HepG2 (cell line): ENCODE data around the gene PPP1R9B. TPM values are rescaled to one million over a fixed set of nuclear protein-coding genes. Genes with fewer than 3 reads are reported as not detected.

ENCODE experiments used
- CC2D1A ChIP-seq: sonication (generic); formaldehyde crosslinking; IDR thresholded peaks from 2 replicates; pipeline ENCODE4 v1.8.1; 2023; ENCODE audit warnings: mild to moderate bottlenecking, missing genetic modification reagents
- CHCHD3 ChIP-seq: sonication (generic); formaldehyde crosslinking; IDR thresholded peaks from 2 replicates; pipeline ENCODE4 v1.8.0; 2022; ENCODE audit warnings: mild to moderate bottlenecking, missing genetic modification reagents, moderate library complexity
- FOXM1 ChIP-seq: sonication (generic); formaldehyde crosslinking; IDR thresholded peaks from 2 replicates; pipeline ENCODE4 v1.5.0; 2020; ENCODE audit warnings: missing genetic modification reagents
- GABPB1 ChIP-seq: IDR thresholded peaks from 2 replicates; pipeline ENCODE4 v1.6.1; 2016; ENCODE audit warnings: mild to moderate bottlenecking, missing genetic modification reagents, moderate library complexity, missing compliant biosample characterization
- HMG20A ChIP-seq: IDR thresholded peaks from 2 replicates; pipeline ENCODE4 v1.6.1; 2016; ENCODE audit warnings: borderline replicate concordance
- HMGXB4 ChIP-seq, 2 experiments: sonication (generic) in 1 of 2; formaldehyde crosslinking in 1 of 2; IDR thresholded peaks; 2 replicates each; pipeline versions ENCODE4 v1.4.0 to v1.6.1; 2018 to 2020; ENCODE audit warnings: missing genetic modification reagents in 2 of 2, borderline replicate concordance in 1 of 2, low read depth in 1 of 2, mild to moderate bottlenecking in 1 of 2, missing biosample characterization in 1 of 2
- MXD4 ChIP-seq: IDR thresholded peaks from 2 replicates; pipeline ENCODE4 v1.6.1; 2016; ENCODE audit warnings: mild to moderate bottlenecking, missing biosample characterization, missing genetic modification reagents
- MYPOP ChIP-seq: sonication (generic); formaldehyde crosslinking; IDR thresholded peaks from 2 replicates; pipeline ENCODE4 v1.8.1; 2023; ENCODE audit warnings: mild to moderate bottlenecking, moderate library complexity, missing genetic modification reagents
- PAWR ChIP-seq: sonication (generic); formaldehyde crosslinking; IDR thresholded peaks from 2 replicates; pipeline ENCODE4 v1.4.0; 2020; ENCODE audit warnings: missing genetic modification reagents, mild to moderate bottlenecking, borderline replicate concordance
- PRDM10 ChIP-seq: sonication (generic); formaldehyde crosslinking; IDR thresholded peaks from 2 replicates; pipeline ENCODE4 v1.4.0; 2020; ENCODE audit warnings: low read depth, missing genetic modification reagents
- TOE1 ChIP-seq: sonication (generic); formaldehyde crosslinking; IDR thresholded peaks from 2 replicates; pipeline ENCODE4 v1.4.0; 2020; ENCODE audit warnings: mild to moderate bottlenecking, missing genetic modification reagents
- ZBTB26 ChIP-seq: IDR thresholded peaks from 2 replicates; pipeline ENCODE4 v1.6.1; 2016; ENCODE audit warnings: missing compliant biosample characterization, missing genetic modification reagents, borderline replicate concordance
- ZNF276 ChIP-seq: sonication (generic); formaldehyde crosslinking; IDR thresholded peaks from 2 replicates; pipeline ENCODE4 v1.4.0; 2020; ENCODE audit warnings: mild to moderate bottlenecking, low read depth, missing genetic modification reagents
- ZNF292 ChIP-seq: sonication (generic); formaldehyde crosslinking; IDR thresholded peaks from 2 replicates; pipeline ENCODE4 v1.8.1; 2022; ENCODE audit warnings: mild to moderate bottlenecking, low read depth, missing genetic modification reagents, borderline replicate concordance
- ZNF382 ChIP-seq: sonication (generic); formaldehyde crosslinking; IDR thresholded peaks from 2 replicates; pipeline ENCODE4 v1.5.0; 2020; ENCODE audit warnings: missing genetic modification reagents, mild to moderate bottlenecking, borderline replicate concordance
- ZNF720 ChIP-seq: sonication (generic); formaldehyde crosslinking; IDR thresholded peaks from 2 replicates; pipeline ENCODE4 v1.4.0; 2020; ENCODE audit warnings: missing genetic modification reagents
- polyA plus RNA-seq, 8 experiments: library from polyadenylated mRNA; depleted of rRNA in 3 of 8; stranded (reverse) in 7 of 8; unstranded in 1 of 8; fragments of >200 nt; fragmentation: Illumina TruSeq in 4 of 8; extraction: Trizol in 4 of 8; gene quantifications; 2 replicates each; pipeline versions ENCODE4 v1.2.1 to v1.2.3, GENCODE V29; 2011 to 2016; ENCODE audit warnings: low read depth in 4 of 8, missing spikeins in 1 of 8, mixed read lengths in 1 of 8; ENCODE audit not compliant: insufficient read depth in 1 of 8
- total RNA-seq, 5 experiments: library from RNA; depleted of rRNA; stranded (reverse); fragments of >200 nt; fragmentation: Illumina TruSeq; extraction: Trizol; gene quantifications; 2 replicates each; pipeline ENCODE4 v1.2.3, GENCODE V29; 2016; ENCODE audit warnings: low read depth in 1 of 5

Gene PPP1R9B
- total and polyA plus RNA-seq, 2 of the 13 experiments (the other 11 are each of a cell fraction or from before 2014, with no cell fraction given) = 9.4 to 15.8 TPM

GRCh38 chr17:50139950-50140885 is 10.3 kb downstream of the PPP1R9B start (continued):
- TF ChIP-seq ZBTB26 (CRISPR knock-in tag) = no peak
- TF ChIP-seq ZNF720 = no peak
- TF ChIP-seq PRDM10 = no peak
- no peak for TF ChIP-seq MXD4
- TF ChIP-seq GABPB1 = no peak
- no peak for TF ChIP-seq CC2D1A (CRISPR knock-in tag)
- no peak for TF ChIP-seq MYPOP (CRISPR knock-in tag)
- no peak for TF ChIP-seq FOXM1 (CRISPR knock-in tag)
- no peak for TF ChIP-seq ZNF276 (CRISPR knock-in tag)
- no peak for TF ChIP-seq HMG20A (CRISPR knock-in tag)
- no peak for TF ChIP-seq CHCHD3
- no peak for TF ChIP-seq ZNF292 (CRISPR knock-in tag)
- TF ChIP-seq HMGXB4 (CRISPR knock-in tag; IDR thresholded peaks at IDR 0.05; ENCODE audit: borderline replicate concordance in 1 of 2, low read depth in 1 of 2) = peak; percentile 56 to 58; a peak in 1 of 4 replicates
- no peak for TF ChIP-seq PAWR (CRISPR knock-in tag)
- no peak for TF ChIP-seq ZNF382 (CRISPR knock-in tag)
- no peak for TF ChIP-seq TOE1
